GM06990 (cell line): Measurements from ENCODE around the gene STARD7.
A peak's percentile ranks its signal among the peaks of the same experiment; 100 is the strongest.
"Not testable (repeated sequence)": the region's sequence is repeated elsewhere in the genome, so short reads cannot be mapped to it uniquely, and the experiment has no call there.

Experiments
- DNase-seq: peaks from one replicate; pipeline ENCODE4 v3.0.0-alpha.2; 2011; ENCODE audit not compliant: insufficient read length; ENCODE audit errors: extremely low read depth
- H3K27me3 ChIP-seq: replicated peaks from 2 replicates; pipeline ENCODE4 v1.6.0; 2011; ENCODE audit warnings: low read length; ENCODE audit not compliant: control insufficient read depth, insufficient read depth
- H3K36me3 ChIP-seq: 2 replicates; pipeline ENCODE4 v1.5.1; 2011; ENCODE audit warnings: low read length; ENCODE audit not compliant: control insufficient read depth, insufficient read depth
- H3K4me3 ChIP-seq: replicated peaks from 2 replicates; pipeline ENCODE4 v1.5.1; 2011; ENCODE audit warnings: low read depth, mild to moderate bottlenecking, control low read depth, low read length
- CTCF ChIP-seq: IDR thresholded peaks from 2 replicates; pipeline ENCODE4 v1.5.1; 2011; ENCODE audit warnings: low read length, control low read depth, mild to moderate bottlenecking, inconsistent platforms; ENCODE audit not compliant: insufficient read depth, poor library complexity, severe bottlenecking

Gene STARD7

GRCh38 chr2:96208143-96209010, at the start of gene STARD7:
Gene STARD7 (minus strand): TSS chr2:96208827. CDS start chr2:96208434, 393 bp downstream.
- Histone ChIP-seq H3K4me3 (peak within 1 kb of the TSS; percentile 91), H3K36me3 (no peaks in the 10 kb centered on the region; the same call in 1 of the 2 replicates), H3K27me3 (no peaks in the 10 kb centered on the region)
- TF ChIP-seq CTCF = peak; percentile 8
- DNase-seq = peak; percentile 99

- H3K27me3 ChIP-seq, DNase-seq, H3K4me3 ChIP-seq: not testable (repeated sequence)
- H3K36me3 ChIP-seq = peaks cover 32% of the 10 kb centered on the region
Observed at GRCh38 chr2:96257744-96258143, 49.1 kb upstream of the STARD7 start.

- no peak for DNase-seq
- Histone ChIP-seq H3K36me3 (peaks cover 39% of the 10 kb centered on the region), H3K27me3 (no peaks in the 10 kb centered on the region), H3K4me3 (no peak overlapping the region)
- no peak for TF ChIP-seq CTCF
Observed at GRCh38 chr2:96256611-96257113, 48.0 kb upstream of the STARD7 start.

- no peak for TF ChIP-seq CTCF
- DNase-seq = no peak
- Histone ChIP-seq H3K36me3 (peaks cover 39% of the 10 kb centered on the region), H3K4me3 (no peak overlapping the region), H3K27me3 (no peaks in the 10 kb centered on the region)
Observed at GRCh38 chr2:96254571-96254970, 45.9 kb upstream of the STARD7 start.

- peaks cover 33% of the 10 kb centered on the region for H3K36me3 ChIP-seq
Observed at GRCh38 chr2:96253006-96253405, 44.4 kb upstream of the STARD7 start.

More at GRCh38 chr2:96253006-96253405, 44.4 kb upstream of the STARD7 start:
- Histone ChIP-seq H3K4me3 (no peak overlapping the region), H3K27me3 (no peaks in the 10 kb centered on the region)
- no peak for DNase-seq
- TF ChIP-seq CTCF = no peak
